ENCODE data around the gene RAF1. TPM values are rescaled to one million over a fixed set of nuclear protein-coding genes. Genes with fewer than 3 reads are reported as not detected.

Gene RAF1
- total and polyA plus RNA-seq, 10 donors, result 31.6 to 153 (median 110) TPM

DNA sequence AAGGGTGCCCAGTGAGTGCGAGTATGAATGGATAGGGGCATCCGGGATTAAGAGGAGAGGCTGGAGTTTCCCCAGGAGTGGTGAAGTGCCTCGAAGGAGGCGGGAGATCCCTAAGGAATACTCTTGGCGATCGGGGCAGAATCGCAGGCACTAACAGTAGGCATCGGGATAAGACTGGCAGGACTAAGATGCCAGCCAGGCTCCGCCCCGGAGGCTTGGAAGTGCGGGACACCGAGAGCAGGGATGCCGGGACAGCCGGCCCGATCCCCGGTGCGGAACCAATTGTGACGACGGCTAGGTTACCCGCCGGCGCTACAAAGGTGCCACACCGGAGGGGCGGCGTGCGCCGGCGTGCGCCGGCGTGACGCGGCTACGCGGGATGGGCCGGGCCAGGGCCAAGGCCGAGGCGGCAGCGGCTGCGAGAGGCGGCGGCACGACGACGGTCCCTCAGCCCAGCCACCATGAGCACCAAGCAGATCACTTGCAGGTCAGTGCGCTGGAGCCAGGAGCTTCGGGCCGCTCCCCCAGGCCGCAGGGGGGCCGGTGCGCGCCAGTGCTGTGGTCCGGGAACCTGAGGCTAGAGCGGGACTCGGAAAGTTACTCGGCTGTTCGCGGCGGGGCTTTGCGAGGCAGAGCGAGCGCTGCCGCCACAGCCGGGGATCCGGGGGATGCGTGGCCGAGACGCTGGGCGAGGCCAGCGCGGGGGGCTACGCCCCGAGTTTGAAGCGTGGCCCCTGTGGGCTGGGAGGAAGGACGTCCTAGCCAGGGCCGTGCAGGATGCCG, 107.0 kb downstream of the RAF1 start, which contains the start of gene MKRN2:
Gene MKRN2 (plus strand): TSS at position 398 of the 783 bp plus-strand sequence. CDS start 64 bp downstream, at position 462.
- intact Hi-C loops (cut with DNase I; ENCODE audit: low total_unique reads), result loop anchor here (10.0 kb wide), 2 partner anchors 72 to 108 kb away; partner anchors contain the start of genes RAF1 and TSEN2
- 0 to 1% (median 0%) methylated on average over 30 to 77 of the region's 77 CpGs for WGBS, 5 donors
- TF ChIP-seq, protein P1, sequence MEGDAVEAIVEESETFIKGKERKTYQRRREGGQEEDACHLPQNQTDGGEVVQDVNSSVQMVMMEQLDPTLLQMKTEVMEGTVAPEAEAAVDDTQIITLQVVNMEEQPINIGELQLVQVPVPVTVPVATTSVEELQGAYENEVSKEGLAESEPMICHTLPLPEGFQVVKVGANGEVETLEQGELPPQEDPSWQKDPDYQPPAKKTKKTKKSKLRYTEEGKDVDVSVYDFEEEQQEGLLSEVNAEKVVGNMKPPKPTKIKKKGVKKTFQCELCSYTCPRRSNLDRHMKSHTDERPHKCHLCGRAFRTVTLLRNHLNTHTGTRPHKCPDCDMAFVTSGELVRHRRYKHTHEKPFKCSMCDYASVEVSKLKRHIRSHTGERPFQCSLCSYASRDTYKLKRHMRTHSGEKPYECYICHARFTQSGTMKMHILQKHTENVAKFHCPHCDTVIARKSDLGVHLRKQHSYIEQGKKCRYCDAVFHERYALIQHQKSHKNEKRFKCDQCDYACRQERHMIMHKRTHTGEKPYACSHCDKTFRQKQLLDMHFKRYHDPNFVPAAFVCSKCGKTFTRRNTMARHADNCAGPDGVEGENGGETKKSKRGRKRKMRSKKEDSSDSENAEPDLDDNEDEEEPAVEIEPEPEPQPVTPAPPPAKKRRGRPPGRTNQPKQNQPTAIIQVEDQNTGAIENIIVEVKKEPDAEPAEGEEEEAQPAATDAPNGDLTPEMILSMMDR (IDR thresholded peaks at IDR 0.05 in 8 of 11, conservative IDR thresholded peaks at IDR 0.05 in 3 of 11), result no peak
- peak; percentile 80 to 96 (median 94) for TF ChIP-seq POLR2A (IDR thresholded peaks at IDR 0.05)
- TF ChIP-seq POLR2AphosphoS5 (IDR thresholded peaks at IDR 0.05), result peak; percentile 99

DNA sequence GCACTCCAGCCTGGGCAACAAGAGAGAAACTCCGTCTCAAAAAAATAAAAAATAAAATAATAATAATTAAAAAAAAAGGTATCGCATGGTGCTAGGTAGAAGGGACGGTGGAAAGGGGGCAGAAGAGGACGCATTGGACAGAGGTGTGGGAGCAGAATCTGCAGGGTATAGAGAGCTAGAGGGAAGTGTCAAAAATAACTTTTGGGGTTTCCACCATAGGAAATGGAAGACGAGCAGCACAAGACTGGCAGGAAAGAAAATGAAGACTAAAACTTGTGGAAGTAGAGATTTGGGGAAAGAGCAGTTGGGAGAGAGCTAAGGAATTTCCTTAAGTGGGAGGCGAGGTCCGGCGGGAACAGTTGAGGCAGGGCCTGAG, 107.6 kb downstream of the RAF1 start:
- Histone ChIP-seq H3K4me3 (peak overlapping the region; percentile 65 to 93 (median 83)), H3K36me3 (no peaks in the 10 kb centered on the region), H3K27ac (peak overlapping the region; percentile 96 to 99 (median 97)), H3K27me3 (replicated peaks in 1 of 7) (peaks cover 0 to 49% (median 4%) of the 10 kb centered on the region in 7 donors), H3K9me3 (no peaks in the 10 kb centered on the region), H3K4me1 (peaks cover 16 to 69% (median 55%) of the 10 kb centered on the region in 6 donors)
- no peak for DNase-seq
- 1 to 3% (median 2%) methylated on average over 8 of the region's 8 CpGs for WGBS, 5 donors
- intact Hi-C loops (cut with DNase I; ENCODE audit: low total_unique reads), result loop anchor here (10.0 kb wide), 2 partner anchors 72 to 108 kb away; partner anchors contain the start of genes RAF1 and TSEN2
- no peak for TF ChIP-seq POLR2AphosphoS5 (IDR thresholded peaks at IDR 0.05)
- TF ChIP-seq POLR2A (IDR thresholded peaks at IDR 0.05), result no peak
- TF ChIP-seq, protein P1 (IDR thresholded peaks at IDR 0.05 in 8 of 11, conservative IDR thresholded peaks at IDR 0.05 in 3 of 11), result no peak

More for the DNA sequence above, 107.0 kb downstream of the RAF1 start, which contains the start of gene MKRN2:
- peak; percentile 98 for DNase-seq
- peak within 1 kb of the TSS; percentile 65 to 93 (median 83) for H3K4me3 ChIP-seq
- peak within 1 kb of the TSS; percentile 96 to 99 (median 97) for H3K27ac ChIP-seq
- no peaks in the 10 kb centered on the region for H3K9me3 ChIP-seq
- H3K36me3 ChIP-seq, result no peaks in the 10 kb centered on the region
- peaks cover 16 to 74% (median 57%) of the 10 kb centered on the region in 6 donors for H3K4me1 ChIP-seq
- H3K27me3 ChIP-seq (replicated peaks in 1 of 7), result peaks cover 0 to 43% (median 4%) of the 10 kb centered on the region in 7 donors

DNA sequence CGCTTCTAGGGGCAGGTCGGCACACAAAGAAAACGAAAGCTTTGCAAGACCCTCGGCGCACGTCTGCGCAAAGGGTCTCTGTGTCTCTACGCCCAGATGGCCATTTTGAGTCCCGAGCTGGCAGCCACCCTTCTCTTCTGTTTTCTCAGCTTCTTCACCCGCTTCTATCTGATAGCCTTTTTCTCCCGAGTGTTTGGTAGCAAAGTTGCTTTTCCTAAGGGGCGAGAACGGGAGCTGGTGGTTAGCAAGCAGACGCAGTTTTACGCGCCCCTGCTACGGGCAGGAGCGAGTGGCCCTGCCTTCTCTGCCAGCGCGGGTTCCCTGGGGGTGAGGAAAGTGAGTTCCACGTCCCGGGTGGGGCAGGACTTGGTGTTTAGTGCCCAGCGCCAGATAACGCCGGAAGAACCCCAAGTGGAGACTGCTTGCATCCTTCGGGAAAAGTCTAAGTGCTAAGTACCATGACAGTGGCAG, 110.0 kb downstream of the RAF1 start:
- H3K27ac ChIP-seq, result peak overlapping the region in 5 of 8 donors; percentile 38 to 62 (median 59)
- WGBS, 5 donors, result 1 to 12% (median 5%) methylated on average over 26 of the region's 26 CpGs
- no peaks in the 10 kb centered on the region for H3K36me3 ChIP-seq
- H3K9me3 ChIP-seq, result no peaks in the 10 kb centered on the region
- TF ChIP-seq, protein P1 (IDR thresholded peaks at IDR 0.05 in 8 of 11, conservative IDR thresholded peaks at IDR 0.05 in 3 of 11), result no peak
- no peak for TF ChIP-seq POLR2A (IDR thresholded peaks at IDR 0.05)
- peak in 2 of 3 donors; percentile 37 to 50 for TF ChIP-seq POLR2AphosphoS5 (IDR thresholded peaks at IDR 0.05)
- H3K27me3 ChIP-seq (replicated peaks in 1 of 7), result peaks cover 0 to 60% (median 4%) of the 10 kb centered on the region in 7 donors
- peak overlapping the region; percentile 30 to 68 (median 38) for H3K4me3 ChIP-seq
- intact Hi-C loops (cut with DNase I; ENCODE audit: low total_unique reads), result loop anchor here (10.0 kb wide), 2 partner anchors 69 to 111 kb away; partner anchors contain the start of genes RAF1 and TSEN2
- peaks cover 16 to 45% (median 33%) of the 10 kb centered on the region in 6 donors for H3K4me1 ChIP-seq
- DNase-seq, result peak; percentile 80

All from spleen (tissue), 11 donors.